Fibroblast of skin of right quadriceps (primary cell): ENCODE data around the gene ADGRB2.

Source experiments
- DNase-seq: peaks from one replicate; pipeline ENCODE4 v3.0.0-alpha.2; 2013

ADGRB2 gene

DNA sequence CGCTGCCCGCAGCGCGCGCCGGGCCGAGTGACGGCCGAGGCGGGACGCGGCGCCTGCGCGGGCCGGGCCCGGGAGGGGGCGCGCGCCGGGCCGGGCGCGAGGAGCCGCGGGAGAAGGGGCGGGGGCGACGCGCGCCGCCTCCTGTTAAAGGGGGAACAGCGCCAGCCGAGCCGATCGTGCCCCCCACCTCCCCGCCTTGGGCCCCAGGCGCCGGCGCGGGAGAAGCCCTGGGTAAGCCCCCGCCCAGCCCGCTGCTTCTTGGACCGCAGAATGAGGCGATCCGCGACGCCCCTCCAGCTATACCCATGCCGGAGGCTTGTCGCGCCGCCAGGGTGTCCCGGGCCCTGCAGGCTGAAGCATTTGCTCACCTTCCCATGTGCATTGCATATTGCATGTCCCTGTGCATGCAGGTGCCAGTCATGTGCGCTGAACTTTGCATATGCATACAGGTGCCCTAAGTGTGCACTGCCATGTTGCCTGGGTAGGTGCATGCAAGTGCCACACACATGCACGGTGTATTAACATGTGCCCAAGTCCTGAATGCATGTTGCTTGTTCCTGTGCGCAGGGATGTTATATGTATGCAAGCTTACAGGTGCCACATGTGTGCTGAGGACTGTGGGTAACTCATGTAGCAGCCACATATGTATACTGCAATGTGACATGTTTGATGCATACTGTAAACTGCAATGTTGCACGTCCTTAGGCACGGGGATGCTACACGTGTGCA is at the start of gene ADGRB2:
TSS of gene ADGRB2 (minus strand) at position 29 of the 729 bp plus-strand sequence. CDS start 7,119 bp downstream, outside the sequence.
- no peak for DNase-seq

GRCh38 chr1:31812158-31812829 is 48.2 kb upstream of the ADGRB2 start:
- DNase-seq: no peak

GRCh38 chr1:31811605-31812004 is 47.5 kb upstream of the ADGRB2 start:
- peak; percentile 76 for DNase-seq

GRCh38 chr1:31809698-31810097 is 45.6 kb upstream of the ADGRB2 start:
- DNase-seq: no peak

GRCh38 chr1:31807273-31808048 is 43.3 kb upstream of the ADGRB2 start:
- DNase-seq: no peak

GRCh38 chr1:31805318-31805717 is 41.2 kb upstream of the ADGRB2 start:
- DNase-seq: no peak

- no peak for DNase-seq
Observed at GRCh38 chr1:31804098-31804497, 40.0 kb upstream of the ADGRB2 start.

- no peak for DNase-seq
Observed at GRCh38 chr1:31803610-31804009, 39.5 kb upstream of the ADGRB2 start.

DNA sequence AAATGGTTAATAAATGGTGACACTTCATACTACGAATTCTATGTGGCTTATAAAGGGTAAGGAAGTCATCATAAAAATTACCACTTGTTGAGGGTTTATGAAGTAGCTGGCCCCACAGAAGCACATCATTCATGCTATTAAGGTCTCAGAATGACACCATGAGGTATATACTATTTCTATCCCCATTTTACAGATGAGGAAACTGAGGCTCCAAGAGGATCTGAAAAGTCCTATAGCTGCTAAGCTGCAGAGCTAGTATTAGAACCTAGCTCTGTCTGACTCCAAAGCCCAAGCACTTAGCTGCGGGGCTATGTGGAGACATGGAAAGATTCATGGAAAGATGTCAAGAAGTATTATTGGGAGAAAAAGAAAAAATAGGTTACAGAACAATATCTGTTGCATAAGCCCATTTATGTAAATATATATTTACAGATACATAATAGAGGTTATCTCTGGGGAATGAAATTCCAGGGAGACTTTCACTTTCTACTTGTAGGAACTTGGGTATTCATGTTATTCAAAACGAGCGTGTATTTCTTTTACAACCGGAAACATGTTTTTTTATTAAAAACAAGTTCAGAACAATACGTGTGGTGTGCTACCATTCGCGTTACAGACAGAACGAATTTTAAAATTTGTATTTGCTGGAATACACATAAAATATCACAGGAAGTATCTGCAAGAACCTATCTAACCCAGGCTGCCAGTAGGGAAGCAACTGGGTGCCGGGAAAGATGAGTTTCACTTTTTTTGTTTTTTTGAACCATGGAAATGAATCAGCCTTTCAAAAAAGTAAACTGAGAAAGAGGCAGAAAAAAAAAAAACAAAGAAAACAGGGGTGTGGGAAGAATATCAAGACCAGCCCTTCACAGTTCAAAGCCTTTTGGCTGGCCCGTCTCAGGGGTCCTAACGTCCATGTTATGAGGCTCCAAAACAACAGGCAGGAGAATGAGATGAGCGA is 38.3 kb upstream of the ADGRB2 start:
- no peak for DNase-seq

DNA sequence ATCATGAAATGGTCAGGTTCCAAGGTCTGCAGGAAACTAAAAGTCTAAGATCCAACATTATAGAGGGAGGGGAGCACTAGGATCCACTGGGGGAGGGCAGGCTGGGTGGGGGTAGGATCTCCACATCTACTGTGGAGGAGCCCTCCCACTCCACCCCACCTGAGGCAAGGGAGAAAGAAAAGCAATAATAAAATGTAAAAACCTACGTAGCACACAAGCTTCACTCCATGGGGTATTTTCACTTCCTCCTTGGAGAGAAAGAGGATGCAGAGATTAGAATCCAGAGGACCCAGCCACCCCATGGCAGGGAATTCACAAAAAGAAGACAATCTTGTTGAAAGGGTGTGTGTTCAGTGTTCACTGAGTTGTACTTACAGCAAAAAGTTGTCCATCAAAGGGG is 37.3 kb upstream of the ADGRB2 start:
- no peak for DNase-seq

DNA sequence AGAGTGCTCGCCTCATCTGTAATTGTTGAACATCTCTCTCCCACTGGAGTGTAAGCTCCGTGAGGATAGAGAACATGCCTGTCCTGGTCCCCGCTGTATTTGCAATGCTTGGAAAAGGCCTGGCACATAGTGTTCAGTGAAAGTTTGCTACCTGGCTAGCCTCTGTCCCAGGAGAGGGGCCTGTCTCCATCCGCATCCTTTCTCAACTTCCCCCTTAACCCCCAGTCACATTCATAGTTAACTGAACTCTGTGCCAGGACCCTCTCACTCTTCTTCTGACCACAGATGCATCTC is 36.5 kb upstream of the ADGRB2 start:
- no peak for DNase-seq

GRCh38 chr1:31799895-31800673 is 35.9 kb upstream of the ADGRB2 start:
- DNase-seq: no peak

- peak; percentile 37 for DNase-seq
Observed at GRCh38 chr1:31799196-31799894, 35.2 kb upstream of the ADGRB2 start.

- peak; percentile 93 for DNase-seq
Observed at GRCh38 chr1:31798433-31799195, 34.5 kb upstream of the ADGRB2 start.

- no peak for DNase-seq
Observed at GRCh38 chr1:31798086-31798432, 33.9 kb upstream of the ADGRB2 start.

GRCh38 chr1:31797216-31797615 is 33.1 kb upstream of the ADGRB2 start:
- no peak for DNase-seq

GRCh38 chr1:31796707-31797106 is 32.6 kb upstream of the ADGRB2 start:
- DNase-seq: no peak

GRCh38 chr1:31795801-31796621 is 31.9 kb upstream of the ADGRB2 start:
- DNase-seq: peak; percentile 93

GRCh38 chr1:31795096-31795675 is 31.0 kb upstream of the ADGRB2 start:
- no peak for DNase-seq
